Measurements from ENCODE around the gene CIB4.

Gene CIB4

DNA sequence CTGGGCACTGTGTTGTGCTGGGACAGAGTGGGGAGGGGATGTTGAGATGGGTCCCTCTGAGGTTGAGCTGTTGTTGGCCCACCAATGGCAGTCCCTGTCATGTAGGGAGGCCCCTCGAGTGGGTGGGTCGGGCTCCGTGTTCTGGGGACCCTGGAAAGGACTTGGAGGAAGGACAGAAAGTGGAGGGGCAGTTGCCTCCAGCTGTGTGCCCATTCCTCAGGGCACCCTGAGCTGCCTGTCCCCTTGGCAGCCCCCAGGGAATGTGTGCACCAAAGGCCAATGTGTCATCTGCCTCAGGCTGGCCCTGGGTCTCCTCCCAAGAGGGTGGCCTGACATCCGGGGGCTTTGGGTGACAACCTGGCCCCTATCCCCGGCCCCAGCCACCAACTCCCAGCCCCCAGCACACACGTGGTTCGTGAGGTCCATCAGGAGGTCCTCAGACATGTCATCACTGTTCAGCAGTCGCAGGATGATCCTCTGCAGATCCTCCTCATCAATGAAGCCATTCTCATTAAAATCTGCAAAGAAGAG is 57.7 kb downstream of the CIB4 start:
- no peak for DNase-seq (ENCODE audit: low read depth, low spot score)

GRCh38 chr2:26582890-26583289 is 58.3 kb downstream of the CIB4 start:
- DNase-seq (ENCODE audit: low read depth, low spot score), result no peak

DNA sequence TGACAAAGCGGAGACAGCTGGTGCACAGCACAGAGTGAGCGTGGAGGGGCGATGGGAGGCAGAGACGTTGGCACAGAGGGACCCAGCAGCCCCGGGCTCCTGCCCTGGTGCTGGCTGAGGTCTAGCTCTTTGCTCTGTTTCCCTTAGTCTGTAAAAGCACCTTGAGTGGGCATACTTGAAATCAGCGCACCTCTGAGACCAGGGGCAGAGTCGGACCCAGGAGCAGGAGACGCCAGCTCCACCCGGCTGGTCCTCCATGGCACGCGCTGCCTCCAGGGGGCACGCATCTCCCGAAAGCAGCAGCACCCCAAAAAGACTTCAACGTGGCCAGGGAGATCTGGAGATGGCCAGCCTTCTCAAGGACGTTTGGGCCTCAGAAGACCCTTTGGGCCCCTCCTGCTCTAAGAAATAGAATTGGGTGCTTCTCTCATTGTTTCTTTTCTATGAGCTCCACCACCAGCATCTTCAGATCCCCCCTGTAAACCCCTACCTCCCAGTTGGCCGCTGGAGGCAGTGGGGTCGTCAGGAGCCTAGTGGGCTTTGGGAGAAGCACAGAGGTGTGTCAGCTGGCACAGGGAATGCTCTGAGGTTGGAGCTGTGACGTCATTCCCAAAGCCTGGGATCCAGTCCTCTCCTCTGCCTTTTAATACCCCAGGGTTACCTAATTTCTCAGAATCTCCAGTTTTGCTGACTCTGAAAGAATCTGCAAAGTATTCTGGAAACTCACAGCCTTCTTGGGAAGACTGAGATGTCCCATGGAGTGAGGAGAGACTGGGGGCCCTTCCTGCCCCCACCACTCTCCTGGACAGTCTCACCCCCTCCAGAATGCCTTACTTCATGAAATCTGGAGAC is 58.9 kb downstream of the CIB4 start:
- DNase-seq (ENCODE audit: low read depth, low spot score), result no peak

- DNase-seq (ENCODE audit: low read depth, low spot score), result no peak
These were observed 59.7 kb downstream of the CIB4 start for GRCh38 chr2:26581266-26581990.

DNA sequence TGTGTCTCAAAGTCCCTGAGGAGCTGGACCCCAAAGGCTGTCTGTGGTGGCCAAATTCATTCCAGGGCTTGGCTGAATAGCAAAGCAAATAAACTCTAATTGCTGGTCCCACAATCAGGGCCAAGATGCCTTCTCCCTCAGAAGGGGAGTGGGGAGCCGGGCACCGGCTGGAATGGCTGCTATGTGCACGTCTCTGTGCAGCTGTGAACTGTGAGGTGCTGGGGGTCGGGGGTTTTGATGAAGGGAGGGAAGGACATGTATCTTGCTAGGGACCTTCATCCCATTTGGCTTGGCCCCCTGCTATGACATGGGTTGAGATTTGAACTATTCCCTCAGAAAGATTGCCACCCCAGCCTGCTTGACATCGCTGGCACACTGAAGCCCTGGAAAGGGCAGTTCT is 60.4 kb downstream of the CIB4 start:
- DNase-seq (ENCODE audit: low read depth, low spot score), result no peak

GRCh38 chr2:26580151-26580550 is 61.0 kb downstream of the CIB4 start:
- DNase-seq (ENCODE audit: low read depth, low spot score), result no peak

- DNase-seq (ENCODE audit: low read depth, low spot score), result no peak
These were observed 61.5 kb downstream of the CIB4 start for GRCh38 chr2:26579723-26580040.

- no peak for DNase-seq (ENCODE audit: low read depth, low spot score)
These were observed 62.0 kb downstream of the CIB4 start for GRCh38 chr2:26579025-26579722.

DNA sequence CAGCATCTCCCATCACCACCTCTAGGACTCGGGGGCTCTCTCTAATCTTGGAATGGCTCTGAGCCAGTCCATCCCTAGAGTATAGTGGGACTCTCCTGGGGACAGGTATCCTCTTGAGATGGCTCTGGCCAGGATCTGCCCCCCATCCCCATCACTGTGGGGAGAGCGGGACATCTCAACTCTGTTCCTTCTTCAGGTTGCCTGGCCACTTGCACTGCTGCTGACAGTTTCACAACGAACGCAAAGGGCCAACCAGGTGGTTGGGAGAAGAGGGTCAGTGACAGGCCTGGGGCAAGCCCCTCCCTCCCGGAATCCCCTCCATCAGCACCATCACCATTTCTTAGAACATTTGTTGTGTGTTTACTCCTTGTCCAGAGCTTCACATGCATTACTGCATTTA is 62.6 kb downstream of the CIB4 start:
- no peak for DNase-seq (ENCODE audit: low read depth, low spot score)

DNA sequence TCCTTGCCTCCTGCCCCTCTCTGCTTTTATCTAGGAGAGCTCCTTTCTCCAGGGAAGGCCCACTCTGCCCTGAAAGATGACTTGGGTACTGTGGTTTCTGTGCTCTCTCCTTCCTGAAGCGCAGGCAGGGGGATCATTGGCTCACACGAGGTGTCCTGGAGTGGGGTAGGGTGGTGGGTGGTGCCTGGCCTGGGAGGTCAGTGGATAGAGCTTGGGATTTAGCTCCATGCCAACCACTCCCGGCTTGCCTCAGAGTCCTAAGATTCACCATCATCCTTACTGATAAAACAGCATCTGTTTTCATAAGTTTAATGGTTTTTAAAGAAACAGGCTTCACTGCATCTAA is 63.1 kb downstream of the CIB4 start:
- DNase-seq (ENCODE audit: low read depth, low spot score), result no peak

GRCh38 chr2:26577442-26578112 is 63.6 kb downstream of the CIB4 start:
- peak; percentile 89 for DNase-seq (ENCODE audit: low read depth, low spot score)

DNA sequence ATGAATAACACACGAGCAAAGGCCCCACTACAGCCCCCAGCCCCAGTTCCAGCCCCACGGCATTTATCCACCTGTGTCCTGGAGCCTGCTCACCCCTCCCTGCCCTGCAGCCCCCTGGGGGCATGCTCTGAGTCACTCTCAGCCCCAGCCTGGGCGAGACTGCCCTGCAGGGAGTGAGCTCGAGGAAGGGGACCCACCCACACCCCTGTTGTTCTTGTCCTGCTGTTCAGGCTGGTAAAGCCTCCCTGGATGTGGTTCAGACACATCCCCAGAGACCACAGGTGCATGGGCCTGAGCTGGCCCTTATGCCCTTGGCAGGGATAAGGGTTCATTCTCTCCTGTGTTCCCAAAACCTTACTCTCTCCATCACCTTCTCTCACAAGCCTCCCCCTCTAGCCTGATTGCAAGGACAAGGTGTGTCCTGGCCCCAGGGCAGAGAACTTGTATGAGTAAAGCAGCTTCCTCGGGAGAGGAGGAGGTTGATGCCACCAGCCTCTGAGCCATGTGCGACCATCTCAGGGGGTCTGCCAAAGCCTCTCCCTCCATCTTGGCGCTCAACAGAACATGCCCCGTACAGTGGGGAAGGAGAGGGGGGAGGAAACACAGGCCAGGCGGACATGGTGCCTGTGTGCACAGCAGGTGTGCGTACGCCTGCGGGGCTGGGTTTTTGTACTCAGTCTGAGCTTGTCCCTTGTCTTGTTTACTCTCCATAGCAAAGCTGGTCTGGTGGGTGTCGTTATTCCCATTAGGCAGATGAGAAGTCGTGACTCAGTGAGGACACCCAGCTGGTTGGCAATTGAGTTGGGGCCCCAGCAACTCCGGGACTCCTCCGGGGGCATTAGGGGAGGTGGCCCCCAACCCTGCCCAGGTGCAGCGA is 64.4 kb downstream of the CIB4 start:
- peak; percentile 76 for DNase-seq (ENCODE audit: low read depth, low spot score)

GRCh38 chr2:26575836-26576564 is 65.2 kb downstream of the CIB4 start:
- no peak for DNase-seq (ENCODE audit: low read depth, low spot score)

DNA sequence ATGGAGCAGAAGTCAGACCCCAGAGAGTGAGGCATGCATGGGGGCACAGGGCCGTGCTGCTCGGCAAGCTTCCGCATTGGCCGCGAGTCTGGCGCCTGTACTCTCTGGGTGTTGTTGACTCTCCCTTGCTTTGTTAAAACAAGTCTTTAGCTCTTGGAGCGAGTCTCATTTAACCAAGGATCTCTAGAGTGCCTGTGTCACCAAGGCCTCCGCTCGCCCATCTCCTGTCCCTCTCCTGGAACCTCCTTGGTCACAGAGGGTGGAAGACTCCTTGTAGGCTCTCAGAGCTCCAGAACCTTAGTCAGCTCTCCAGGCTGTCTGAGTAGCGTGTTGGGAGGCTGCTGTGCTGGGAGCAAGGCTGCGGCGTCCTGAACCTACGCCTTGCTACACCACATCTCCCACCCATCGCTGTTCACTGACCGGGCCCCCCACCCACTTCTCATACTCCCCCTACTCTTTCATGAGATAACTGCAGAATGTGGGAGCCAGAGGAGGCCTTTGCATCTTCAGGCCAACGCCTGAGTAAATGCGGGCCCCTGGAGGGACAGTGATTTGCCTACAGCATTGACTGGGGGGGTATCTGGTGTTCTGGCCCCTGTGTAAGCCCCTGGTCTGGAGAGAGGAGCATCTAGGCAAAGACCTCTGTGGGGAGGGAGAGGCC is 66.1 kb downstream of the CIB4 start:
- no peak for DNase-seq (ENCODE audit: low read depth, low spot score)

- DNase-seq (ENCODE audit: low read depth, low spot score), result no peak
These were observed 66.9 kb downstream of the CIB4 start for GRCh38 chr2:26574066-26574899.

DNA sequence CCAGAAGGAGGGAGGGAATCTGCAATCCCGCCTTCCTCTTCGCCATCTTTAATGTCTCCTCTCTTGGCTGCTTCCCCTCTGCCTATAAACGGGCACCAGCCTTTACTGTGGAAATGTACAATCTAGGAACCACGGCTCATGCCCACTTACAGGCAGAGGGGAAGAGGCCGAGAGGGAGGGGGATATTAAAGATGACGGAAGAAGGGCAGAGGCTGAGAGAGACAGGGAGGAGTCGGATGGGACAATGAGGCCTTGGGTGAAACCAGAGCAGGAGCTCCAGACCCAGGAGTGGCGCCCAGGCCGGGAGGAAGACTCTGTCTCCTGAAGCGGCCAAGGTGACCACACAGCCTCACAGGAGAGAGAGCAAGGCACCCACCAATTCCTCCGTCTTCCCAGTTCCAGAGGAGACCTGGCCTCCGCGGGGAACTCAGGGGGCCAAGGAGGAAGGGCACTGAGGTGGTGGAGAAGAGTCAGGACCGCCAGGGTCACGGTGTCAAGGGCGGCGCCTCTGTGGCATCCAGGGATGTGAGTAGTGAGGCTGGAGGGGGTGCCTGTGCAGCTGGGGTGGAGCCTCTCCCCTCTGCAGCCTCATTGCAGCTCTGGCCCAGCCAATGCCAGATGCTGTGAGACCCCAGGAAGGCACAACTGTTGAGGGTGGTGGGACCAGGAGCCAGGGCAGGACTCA is 67.8 kb downstream of the CIB4 start:
- DNase-seq (ENCODE audit: low read depth, low spot score), result no peak

DNA sequence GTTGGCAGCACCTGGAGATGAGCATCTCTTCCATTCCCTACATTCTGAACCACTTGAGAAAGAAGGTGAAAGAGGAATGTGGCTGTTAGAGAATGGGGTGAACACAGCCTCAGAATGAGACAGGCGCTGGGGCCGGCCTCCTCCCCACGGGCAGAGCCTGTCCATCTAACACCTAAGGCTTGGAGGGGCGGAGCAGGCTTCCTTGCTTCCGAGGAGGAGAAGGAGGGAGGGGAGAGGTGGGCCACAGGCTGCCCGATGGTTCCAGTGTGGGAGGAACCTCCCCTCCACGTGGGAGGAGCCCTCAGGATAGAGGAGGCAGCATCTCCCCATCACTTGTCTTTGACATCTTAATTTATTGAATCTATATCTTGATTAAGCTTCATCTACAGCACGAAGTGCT is 68.6 kb downstream of the CIB4 start:
- DNase-seq (ENCODE audit: low read depth, low spot score), result no peak

GRCh38 chr2:26571316-26571715 is 69.8 kb downstream of the CIB4 start:
- DNase-seq (ENCODE audit: low read depth, low spot score), result no peak

All from ELF-1 (cell line).